Femur (tissue), 1 donor: ENCODE measurements around the gene UST.
"Not testable (repeated sequence)": the region's sequence is repeated elsewhere in the genome, so short reads cannot be mapped to it uniquely, and the experiment has no call there.

Source experiments
- DNase-seq: peaks from one replicate; pipeline ENCODE4 v3.0.0-alpha.2; 2017

UST gene

GRCh38 chr6:148880742-148881141, 133.9 kb downstream of the UST start:
- not testable (repeated sequence) for DNase-seq

DNA sequence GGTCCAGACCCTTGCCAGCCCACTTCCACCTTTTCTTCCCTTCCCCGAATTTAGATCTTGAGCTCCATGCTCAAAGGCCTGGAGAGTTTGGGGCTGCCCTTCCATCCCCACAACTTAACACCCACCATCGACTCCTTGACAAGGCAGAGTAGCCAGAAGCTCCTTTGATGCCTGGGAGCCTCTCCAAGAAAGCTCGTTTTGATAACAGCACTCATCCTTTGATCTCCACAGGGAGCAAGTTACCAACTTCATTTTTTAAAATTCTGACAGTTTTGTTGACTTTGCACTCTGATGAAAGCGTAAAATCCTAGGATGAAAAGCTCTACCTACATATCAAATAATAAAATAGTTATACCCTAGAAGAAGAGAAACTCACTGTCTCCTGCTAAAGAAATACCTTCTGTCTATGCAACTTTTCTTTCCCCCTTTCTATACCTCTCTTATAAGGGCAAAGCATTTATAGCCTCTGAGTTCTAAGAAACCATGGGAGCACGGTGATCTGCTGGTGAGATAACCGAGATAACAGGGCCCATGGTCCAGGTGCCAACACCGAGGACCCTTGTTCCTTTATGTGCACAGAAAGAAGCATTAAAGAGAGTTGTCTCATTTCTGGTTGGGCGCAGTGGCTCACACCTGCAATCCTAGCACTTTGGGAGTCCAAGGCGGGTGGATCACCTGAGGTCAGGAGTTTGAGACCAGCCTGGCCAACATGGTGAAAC, 134.9 kb downstream of the UST start:
- DNase-seq, result no peak

- no peak for DNase-seq
Measured at GRCh38 chr6:148883270-148883669, 136.4 kb downstream of the UST start.

DNA sequence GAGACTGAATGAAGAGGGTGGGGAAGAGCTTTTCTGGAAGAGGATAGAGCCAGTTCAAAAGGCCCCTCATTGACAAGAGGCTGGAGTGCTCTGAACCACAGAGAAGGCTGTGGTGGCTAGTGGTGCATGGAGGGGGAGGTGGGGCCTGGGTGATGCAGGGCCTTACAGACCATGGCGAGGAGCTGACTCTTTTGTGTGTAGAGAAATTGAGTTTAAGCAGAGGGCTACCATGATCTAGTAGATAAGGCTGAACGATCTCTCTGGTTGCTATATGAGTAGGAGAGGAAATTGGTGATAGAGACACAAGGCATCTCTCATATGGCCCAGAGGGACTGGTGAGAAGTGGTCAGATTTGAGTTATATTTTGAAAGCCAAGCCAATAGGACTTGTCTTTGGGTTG, 137.6 kb downstream of the UST start:
- no peak for DNase-seq

- DNase-seq, result no peak
Measured at GRCh38 chr6:148885136-148885865, 138.5 kb downstream of the UST start.

DNA sequence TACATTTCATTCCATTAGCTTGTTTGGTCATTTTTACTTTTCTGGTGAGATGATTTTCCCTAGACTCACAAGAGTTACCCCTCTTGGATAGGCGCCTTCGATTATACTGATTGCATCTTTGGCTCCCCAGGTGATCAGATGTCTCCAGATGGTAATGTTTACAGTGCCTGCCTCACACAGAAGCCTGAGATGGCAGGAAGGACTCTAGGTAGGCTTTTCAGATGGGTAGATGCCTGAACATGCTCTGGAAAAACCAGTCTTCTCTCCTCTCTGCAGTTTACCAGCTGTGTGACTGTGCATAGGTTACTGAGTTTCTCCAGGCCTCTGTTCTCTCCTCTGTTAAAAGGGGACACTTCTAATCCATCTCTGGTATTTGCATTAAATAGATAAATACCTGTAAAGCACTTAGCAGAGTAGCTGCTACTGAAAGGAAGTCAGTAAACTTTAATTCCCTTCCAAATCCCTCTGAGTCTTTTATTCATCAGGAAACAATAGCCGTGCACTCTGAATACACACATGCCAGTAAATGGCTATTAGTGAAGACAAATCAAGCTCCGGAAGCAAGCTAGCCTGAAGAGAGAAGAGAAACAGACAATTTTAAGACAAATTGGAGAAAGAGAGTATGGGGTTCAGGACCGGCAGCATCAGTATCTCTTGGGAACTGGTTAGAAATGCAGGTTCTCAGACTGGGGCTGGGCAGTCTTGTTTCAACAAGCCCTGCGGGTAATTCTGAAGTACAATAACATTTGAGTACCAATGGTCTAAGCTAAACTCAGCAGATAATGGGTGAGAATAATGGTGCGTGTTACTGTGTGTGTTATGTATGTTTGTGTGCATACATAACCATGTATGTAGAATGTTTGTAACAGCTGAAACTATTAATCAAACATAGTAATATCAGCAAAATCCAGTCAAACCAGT, 139.4 kb downstream of the UST start:
- no peak for DNase-seq

GRCh38 chr6:148887181-148887580, 140.4 kb downstream of the UST start:
- no peak for DNase-seq

DNA sequence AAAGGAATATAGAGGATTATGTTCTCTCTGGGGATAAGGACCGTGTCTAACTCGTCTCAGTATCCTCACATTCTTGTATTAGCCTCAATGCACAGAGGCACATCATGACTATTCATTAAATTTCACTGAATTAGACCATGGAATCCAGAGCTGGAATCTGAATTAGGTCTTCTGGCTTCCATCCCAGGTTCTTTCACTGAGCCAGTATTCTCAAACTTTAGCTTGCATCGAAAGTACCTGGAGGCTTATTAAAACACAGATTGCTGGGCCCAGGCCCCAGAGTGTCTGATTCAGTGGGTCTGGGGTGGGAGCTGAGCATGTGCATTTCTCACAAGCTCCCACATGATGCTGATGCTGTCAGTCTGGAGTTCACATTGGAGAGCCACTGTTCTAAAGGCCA, 142.0 kb downstream of the UST start:
- DNase-seq, result peak; percentile 79

GRCh38 chr6:148890096-148890495, 143.3 kb downstream of the UST start:
- peak; percentile 74 for DNase-seq

GRCh38 chr6:148890652-148891404, 144.0 kb downstream of the UST start:
- no peak for DNase-seq

- no peak for DNase-seq
Measured at GRCh38 chr6:148891405-148891783, 144.6 kb downstream of the UST start.

GRCh38 chr6:148892247-148892646, 145.4 kb downstream of the UST start:
- DNase-seq, result no peak

DNA sequence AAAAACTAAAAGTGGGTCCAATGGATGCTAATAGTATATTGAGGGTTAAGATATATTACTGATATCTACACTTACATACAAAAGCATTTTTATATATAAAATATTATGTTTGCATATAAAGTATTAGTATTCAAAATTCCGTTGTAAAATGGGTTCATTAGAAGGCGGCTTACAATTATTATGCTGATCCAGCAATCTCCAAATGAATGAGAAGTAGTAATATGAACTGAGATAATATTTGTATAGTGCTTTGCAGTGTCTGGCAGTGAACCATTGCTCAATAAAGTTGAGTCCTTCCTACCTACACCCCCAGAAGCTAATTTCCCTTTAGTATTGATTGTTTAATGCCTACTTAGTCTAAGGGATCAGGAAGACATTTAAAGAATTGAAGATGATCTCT, 146.2 kb downstream of the UST start:
- no peak for DNase-seq

- no peak for DNase-seq
Measured at GRCh38 chr6:148893481-148893880, 146.7 kb downstream of the UST start.

GRCh38 chr6:148898376-148899014, 151.7 kb downstream of the UST start:
- DNase-seq, result no peak

DNA sequence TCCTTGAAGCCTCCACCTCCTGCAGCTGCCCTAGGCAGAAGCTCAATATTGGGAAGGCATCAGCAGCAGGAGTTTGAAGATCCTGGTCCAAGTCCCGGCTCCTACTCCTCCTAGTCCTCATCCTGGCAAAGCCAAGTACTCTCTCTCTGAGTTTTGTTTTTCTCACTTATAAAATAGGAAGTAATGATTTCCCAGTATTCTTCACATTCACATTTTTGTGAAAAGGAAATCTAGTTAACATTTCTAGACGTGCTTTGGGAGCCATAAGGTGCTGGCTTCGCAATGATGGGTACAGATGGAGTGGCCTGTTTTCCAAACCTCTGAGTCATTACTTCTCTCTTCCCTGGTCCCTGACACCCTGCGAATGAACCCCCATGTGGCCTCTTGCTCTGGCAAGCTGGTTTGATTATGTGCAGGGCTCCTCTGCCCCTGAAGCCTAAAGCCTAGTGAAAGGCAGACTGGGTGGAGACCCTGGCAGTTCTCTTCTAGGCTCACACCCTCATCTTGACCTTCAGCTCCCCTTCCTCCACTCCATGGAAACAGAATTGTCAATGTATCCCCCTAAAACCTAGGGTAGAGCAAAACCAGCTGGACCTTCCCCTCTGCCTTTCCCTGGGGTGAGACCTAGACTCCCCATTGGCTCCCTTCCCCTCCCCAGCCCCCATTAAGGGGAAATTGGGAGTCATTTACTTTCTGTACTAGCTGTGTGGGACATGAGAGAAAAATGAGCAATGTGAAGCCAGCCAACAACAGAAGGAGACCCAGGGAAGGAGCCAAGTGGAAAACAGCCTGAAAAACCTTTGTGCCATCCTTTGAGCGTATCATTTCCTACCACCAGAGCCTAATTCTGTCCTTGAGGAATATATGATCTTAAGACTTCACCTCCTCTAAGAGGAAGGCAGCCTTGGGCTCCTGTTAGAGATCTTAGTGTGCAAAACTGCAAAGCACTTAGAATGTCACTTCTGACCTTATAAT, 158.4 kb downstream of the UST start:
- no peak for DNase-seq

DNA sequence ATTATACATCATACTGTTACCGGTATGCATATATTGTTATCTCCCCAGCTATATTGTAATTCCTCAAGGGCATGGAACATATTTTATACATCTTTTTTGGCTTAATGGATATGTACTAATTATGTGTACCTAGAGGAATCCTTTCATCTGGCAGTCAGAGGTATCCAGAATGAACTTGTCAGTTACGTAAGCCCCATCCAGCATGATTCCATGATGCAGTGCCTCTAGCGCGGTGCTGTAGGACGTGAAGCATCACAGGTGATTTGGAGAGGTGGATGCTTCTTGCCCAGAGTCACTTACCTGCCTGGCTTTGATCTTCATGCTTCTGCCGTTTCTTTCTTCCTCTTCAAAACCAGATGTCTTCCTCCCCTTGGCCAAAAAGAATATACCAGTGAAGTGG, 159.1 kb downstream of the UST start:
- DNase-seq, result no peak

GRCh38 chr6:148906386-148906785, 159.6 kb downstream of the UST start:
- no peak for DNase-seq

DNA sequence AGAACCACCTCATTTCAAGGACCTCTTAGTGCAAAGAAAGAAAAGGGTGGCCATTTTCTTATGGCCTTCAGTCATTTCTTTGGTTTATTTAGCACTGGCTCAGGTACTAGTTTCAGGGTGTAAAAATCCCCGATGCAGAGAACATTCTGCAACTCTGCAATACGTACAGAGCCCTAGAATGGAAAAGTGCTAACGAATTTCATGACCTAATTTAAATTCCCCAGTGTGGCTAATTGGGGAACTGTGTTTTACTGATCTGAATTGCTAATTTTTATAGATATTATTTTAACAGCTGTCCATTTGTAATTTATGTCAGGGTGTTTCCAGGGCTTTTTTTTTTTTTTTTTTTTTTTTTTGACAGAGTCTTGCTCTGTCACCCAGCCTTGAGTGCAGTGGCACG, 160.7 kb downstream of the UST start:
- DNase-seq, result no peak

DNA sequence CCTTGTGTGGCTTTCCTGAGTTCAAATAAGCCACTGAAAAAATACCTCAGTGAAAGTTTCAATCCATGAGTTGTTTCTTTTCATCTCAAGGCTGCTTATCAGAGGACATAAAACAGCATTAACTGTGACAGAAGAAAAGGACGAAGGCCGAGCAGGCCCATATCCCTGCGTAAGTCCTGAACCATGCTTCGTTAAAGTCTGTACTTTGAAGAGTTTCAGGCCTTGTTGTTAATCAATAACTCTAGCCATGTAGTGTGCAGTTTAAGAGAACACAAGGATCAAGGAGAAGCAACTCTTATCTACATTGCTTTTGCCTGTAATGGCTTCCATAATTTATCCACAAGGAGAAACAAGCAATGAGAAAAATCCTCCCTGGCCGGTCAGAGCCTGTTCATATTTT, 165.4 kb downstream of the UST start:
- DNase-seq, result no peak

GRCh38 chr6:148915810-148916209, 169.0 kb downstream of the UST start:
- no peak for DNase-seq
